Activated T-cell treated with anti-CD3 and anti-CD28 coated beads, Interleukin-2, amount 50 U/mL, for 72 hours (primary cell): ENCODE results near the gene PRR7. TPM values are rescaled to one million over a fixed set of nuclear protein-coding genes. Genes with fewer than 3 reads are reported as not detected.
A peak's percentile ranks its signal among the peaks of the same experiment; 100 is the strongest.
"Not testable (repeated sequence)": the region's sequence is repeated elsewhere in the genome, so short reads cannot be mapped to it uniquely, and the experiment has no call there.

Source experiments
- ATAC-seq, 2 donors: fragments of 150-1000 bp; cut with Tn5 transposase; replicated peaks in 1 of 2; 2 replicates each; pipeline ENCODE4 v1.10.0; 2021; ENCODE audit warnings: moderate library complexity in 2 of 2, mild to moderate bottlenecking in 1 of 2
- DNase-seq, 2 donors: peaks; one replicate each; pipeline ENCODE4 v3.0.0; 2021 to 2022; ENCODE audit warnings: mixed read lengths in 1 of 2
- H3K27ac Mint-ChIP-seq: one replicate; pipeline ENCODE4 v1.8.0; 2022; ENCODE audit warnings: mild to moderate bottlenecking, moderate library complexity, mixed read lengths
- H3K27me3 Mint-ChIP-seq: one replicate; pipeline ENCODE4 v1.8.0; 2022; ENCODE audit warnings: low read depth, mixed read lengths
- H3K36me3 Mint-ChIP-seq, 2 donors: one replicate each; pipeline ENCODE4 v1.8.0; 2022; ENCODE audit warnings: mixed read lengths in 2 of 2, mild to moderate bottlenecking in 1 of 2; ENCODE audit not compliant: insufficient read depth in 2 of 2
- H3K4me1 Mint-ChIP-seq: one replicate; pipeline ENCODE4 v1.8.0; 2022; ENCODE audit warnings: low read depth, mixed read lengths
- H3K4me3 Mint-ChIP-seq, 2 donors: one replicate each; pipeline ENCODE4 v1.8.0; 2022; ENCODE audit warnings: mild to moderate bottlenecking in 2 of 2, mixed read lengths in 2 of 2, moderate library complexity in 2 of 2
- H3K9me3 Mint-ChIP-seq, 2 donors: one replicate each; pipeline ENCODE4 v1.8.0; 2022; ENCODE audit warnings: mixed read lengths in 2 of 2
- total RNA-seq, 2 donors: library from RNA; stranded (reverse); gene quantifications; one replicate each; pipeline ENCODE4 v1.2.3, GENCODE V29; 2022

Gene PRR7
- total RNA-seq, 2 donors from 2014 or later, result 12.1 to 16.0 TPM

DNA sequence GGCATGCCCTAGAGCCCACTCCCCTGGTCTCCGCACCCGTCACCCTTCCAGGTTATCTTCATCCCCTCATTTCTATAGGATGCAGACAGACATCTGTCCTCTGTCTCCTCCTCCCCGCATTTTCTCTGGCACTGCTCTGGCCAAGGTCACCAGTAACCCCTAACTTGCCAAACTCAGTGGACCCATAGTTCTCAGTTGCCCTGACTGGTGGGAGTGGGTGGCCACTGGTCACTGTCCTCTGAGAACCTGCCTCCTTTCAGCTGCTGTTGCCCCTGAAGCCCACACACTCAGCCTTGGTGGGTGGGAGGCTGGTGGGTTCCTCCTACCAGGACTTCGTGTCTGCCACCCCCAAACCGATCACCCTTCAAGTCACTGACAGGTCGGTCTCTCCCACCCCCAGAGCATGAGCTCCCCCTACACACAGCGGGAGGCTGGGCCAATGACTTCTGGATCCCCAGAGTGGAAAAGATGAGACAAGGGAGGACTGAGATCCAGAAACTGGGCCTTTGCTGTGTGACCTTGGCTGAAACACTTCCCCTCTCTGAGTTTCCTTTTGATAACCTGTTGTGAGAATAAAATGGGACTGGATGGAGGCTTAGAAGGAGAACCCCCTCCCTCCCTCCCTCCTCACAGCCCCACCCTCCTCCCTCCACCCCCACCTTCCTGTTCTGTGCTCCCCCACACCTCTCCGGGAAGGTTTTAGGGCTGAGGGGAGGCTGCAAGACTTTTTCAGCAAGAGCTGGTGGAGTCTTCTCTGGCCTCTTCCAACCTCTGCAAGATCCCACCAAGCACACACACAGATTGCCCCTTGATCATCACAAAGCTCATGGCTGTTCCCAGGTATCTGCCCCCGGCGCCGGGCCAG is 29.2 kb downstream of the PRR7 start:
- Mint-ChIP-seq H3K9me3 (no peaks in the 10 kb centered on the region), H3K27me3 (peaks cover 7% of the 10 kb centered on the region), H3K4me3 (peak overlapping the region; percentile 33 to 38), H3K4me1 (peaks cover 74% of the 10 kb centered on the region), H3K27ac (peak overlapping the region; percentile 20), H3K36me3 (peaks cover 4 to 7% of the 10 kb centered on the region in 2 donors)
- ATAC-seq (no peak), DNase-seq (no peak)

DNA sequence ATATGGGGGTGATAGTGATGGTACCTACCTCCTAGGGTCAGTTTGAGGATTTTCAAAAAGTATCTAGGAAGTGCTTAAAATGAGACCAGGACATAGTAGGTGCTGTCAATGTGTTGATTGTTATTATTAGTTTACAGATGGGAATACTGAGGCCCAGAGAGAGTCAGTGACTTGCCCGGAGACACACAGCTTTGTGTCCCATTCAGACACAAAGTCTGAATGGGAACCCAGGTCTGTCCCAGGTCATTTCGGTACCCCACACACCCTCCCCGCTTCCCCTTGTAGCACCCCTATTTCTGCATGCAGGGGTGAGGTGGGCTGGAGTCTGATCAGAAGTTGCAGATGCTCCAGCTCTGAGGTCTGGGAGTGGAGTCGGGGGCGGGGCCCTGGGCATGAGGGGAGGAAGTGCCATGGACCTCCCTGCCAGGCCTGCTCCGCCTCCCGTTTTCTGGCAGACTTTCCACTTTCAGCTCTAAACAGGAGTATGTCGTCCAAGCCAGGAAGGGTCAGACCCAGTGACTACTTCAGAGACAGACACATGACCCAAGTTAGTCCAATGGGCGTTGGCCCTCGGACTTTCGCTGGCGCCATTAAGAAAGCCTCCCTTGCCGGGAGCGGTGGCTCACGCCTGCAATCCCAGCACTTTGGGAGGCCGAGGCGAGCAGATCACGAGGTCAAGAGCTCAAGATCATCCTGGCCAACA is 30.1 kb downstream of the PRR7 start:
- Mint-ChIP-seq H3K27me3 (peaks cover 7% of the 10 kb centered on the region), H3K27ac (peak overlapping the region; percentile 10), H3K4me1 (peaks cover 69% of the 10 kb centered on the region), H3K4me3 (peak overlapping the region; percentile 33 to 38), H3K36me3 (peaks cover 4 to 7% of the 10 kb centered on the region in 2 donors), H3K9me3 (no peaks in the 10 kb centered on the region)
- ATAC-seq, result no peak
- no peak for DNase-seq

- Mint-ChIP-seq H3K36me3 (peaks cover 4 to 7% of the 10 kb centered on the region in 2 donors), H3K4me3 (peak overlapping the region in 1 of 2 donors; percentile 74), H3K27ac (peak overlapping the region; percentile 100), H3K9me3 (no peaks in the 10 kb centered on the region), H3K4me1 (peaks cover 65% of the 10 kb centered on the region), H3K27me3 (peaks cover 7% of the 10 kb centered on the region)
- DNase-seq (no peak), ATAC-seq (no peak)
These were observed 31.3 kb downstream of the PRR7 start for GRCh38 chr5:177477701-177478477.

DNA sequence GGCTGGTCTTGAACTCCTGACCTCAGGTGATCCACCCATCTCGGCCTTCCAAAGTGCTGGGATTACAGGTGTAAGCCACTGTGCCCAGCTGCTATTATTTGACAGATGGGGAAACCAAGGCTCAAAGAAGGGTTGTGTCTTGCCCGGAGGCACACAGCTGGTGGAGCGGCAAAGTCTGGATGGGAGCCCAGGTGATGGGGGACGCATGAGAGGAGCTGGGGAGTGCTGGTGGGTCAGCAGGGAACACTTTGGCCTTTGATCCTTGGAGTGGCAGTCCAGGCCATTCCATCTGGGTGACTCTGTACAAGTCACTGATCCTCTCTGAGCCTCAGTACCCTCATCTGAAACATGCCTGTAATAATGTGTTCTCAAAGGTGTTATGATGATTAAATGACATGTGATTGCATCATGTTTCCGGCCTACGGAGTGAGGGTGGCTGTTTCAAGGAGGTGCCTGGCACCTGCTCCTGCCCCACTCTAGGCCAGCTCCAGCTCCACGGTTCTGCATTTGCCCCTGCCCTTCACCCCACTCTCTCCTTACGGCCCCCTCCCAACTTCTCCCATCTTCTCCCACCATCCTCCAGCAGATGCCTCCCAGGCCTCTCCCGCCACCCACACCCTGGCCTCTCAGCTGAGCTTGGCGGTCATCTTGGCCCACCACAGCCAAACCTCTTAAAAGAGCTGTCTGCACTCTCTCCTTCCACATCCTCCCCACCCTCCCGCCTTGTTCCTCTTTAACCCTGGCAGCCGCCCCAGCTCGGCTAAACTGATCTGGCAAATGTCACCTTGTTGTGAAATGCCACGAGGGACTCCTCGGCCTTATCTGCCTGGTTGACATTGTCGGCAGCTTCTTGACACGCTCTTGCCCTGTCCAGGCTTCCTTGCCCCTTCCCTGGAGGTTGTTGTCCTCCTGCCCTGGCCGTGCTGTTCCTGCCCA is 32.4 kb downstream of the PRR7 start:
- Mint-ChIP-seq H3K4me1 (peaks cover 66% of the 10 kb centered on the region), H3K4me3 (peak overlapping the region; percentile 60 to 74), H3K27ac (peak overlapping the region; percentile 100), H3K36me3 (peaks cover 4 to 8% of the 10 kb centered on the region in 2 donors), H3K27me3 (peaks cover 5% of the 10 kb centered on the region), H3K9me3 (no peaks in the 10 kb centered on the region)
- DNase-seq (peak; percentile 60 to 75), ATAC-seq (peak; percentile 87 to 88)

GRCh38 chr5:177479774-177480173 is 33.2 kb downstream of the PRR7 start:
- DNase-seq (no peak), ATAC-seq (no peak)
- peak overlapping the region; percentile 100 for H3K27ac Mint-ChIP-seq
- peaks cover 58% of the 10 kb centered on the region for H3K4me1 Mint-ChIP-seq
- H3K4me3 Mint-ChIP-seq, result no peak overlapping the region
- no peaks in the 10 kb centered on the region for H3K9me3 Mint-ChIP-seq
- no peaks in the 10 kb centered on the region for H3K27me3 Mint-ChIP-seq
- peaks cover 2 to 5% of the 10 kb centered on the region in 2 donors for H3K36me3 Mint-ChIP-seq

DNA sequence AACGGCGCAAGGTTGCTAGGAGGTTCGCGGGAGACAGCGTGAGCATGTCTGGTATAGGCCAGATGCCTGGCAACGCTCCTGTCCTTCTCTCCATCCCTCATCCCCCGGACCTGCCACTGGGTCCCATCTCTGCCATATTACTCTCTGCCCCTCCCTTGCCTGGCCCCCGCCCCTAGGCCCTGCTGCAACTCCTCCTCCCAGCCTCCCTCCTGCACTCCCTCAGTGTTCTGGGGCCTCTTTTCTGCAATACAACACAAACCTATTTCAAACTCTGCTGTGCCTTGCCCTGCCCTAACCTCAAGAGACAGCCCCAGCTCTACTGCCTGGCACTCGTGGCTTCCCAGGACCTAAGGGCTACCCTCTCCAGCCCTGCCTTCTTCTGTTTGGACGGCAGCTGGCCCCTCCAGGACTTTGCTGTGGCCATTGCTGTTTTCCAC is 35.8 kb downstream of the PRR7 start:
- Mint-ChIP-seq H3K27me3 (no peaks in the 10 kb centered on the region), H3K9me3 (no peaks in the 10 kb centered on the region), H3K4me1 (peaks cover 36% of the 10 kb centered on the region), H3K27ac (peak overlapping the region; percentile 36), H3K4me3 (no peak overlapping the region), H3K36me3 (peaks cover 2 to 5% of the 10 kb centered on the region in 2 donors)
- DNase-seq (no peak), ATAC-seq (no peak)

DNA sequence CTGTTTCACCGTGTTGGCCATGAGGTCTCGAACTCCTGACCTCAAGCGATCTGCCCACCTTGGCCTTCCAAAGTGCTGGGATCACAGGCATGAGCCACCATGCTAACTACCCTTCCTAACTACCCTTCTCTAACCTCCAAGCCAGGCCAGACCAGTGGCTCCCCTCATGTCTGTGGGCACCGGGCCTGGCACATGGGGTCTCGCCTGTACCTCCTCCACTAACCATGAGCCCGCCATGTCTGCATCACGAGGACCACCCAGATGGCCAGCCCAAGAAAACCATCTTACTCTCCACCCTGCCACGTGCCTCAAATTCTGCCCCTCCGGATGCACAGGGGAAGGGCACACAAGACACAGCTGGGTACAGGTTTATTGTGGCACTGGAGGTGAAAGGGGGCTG is 36.4 kb downstream of the PRR7 start:
- no peaks in the 10 kb centered on the region for H3K27me3 Mint-ChIP-seq
- ATAC-seq (no peak), DNase-seq (no peak)
- H3K27ac Mint-ChIP-seq, result peak overlapping the region; percentile 36
- H3K4me1 Mint-ChIP-seq, result peaks cover 31% of the 10 kb centered on the region
- H3K9me3 Mint-ChIP-seq, result no peaks in the 10 kb centered on the region
- peaks cover 2 to 5% of the 10 kb centered on the region in 2 donors for H3K36me3 Mint-ChIP-seq
- H3K4me3 Mint-ChIP-seq, result no peak overlapping the region

- no peak overlapping the region for H3K27ac Mint-ChIP-seq
- H3K27me3 Mint-ChIP-seq, result no peaks in the 10 kb centered on the region
- no peak overlapping the region for H3K4me3 Mint-ChIP-seq
- ATAC-seq (no peak), DNase-seq (no peak)
- H3K4me1 Mint-ChIP-seq, result peaks cover 19% of the 10 kb centered on the region
- H3K9me3 Mint-ChIP-seq, result no peaks in the 10 kb centered on the region
- H3K36me3 Mint-ChIP-seq, result peaks cover 0 to 1% of the 10 kb centered on the region in 2 donors
These were observed 37.6 kb downstream of the PRR7 start for GRCh38 chr5:177483994-177484901.

DNA sequence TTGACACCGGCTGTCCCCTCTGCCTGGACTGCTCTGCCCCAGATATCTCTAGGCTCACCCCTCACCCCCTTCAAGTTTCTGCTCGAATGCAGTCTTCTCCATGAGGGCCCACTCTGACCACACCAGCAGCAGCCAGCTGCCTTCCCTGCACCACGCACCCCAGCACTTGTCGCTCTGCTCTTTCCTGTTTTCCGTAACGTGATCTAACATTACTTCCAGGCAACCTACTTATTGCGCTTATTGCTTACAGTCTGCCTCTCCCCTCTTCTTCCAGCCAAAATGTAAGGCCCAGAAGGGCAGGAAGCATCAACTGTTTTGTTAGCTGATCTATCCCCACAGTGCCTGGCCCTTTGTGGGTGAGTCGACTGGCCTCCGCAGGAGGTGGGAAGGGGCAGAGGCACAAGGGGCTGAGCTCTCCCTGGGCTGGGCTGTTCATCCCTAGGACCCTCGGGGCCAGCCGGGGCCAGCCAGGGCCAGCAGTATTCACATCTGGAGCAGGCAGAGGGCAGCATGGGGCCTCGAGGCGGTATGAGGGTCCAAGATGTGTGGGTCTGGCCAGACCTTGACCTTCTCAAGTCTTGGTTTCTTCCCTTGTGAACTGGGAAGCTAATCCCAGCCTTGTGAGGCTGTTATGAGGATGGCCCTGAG is 38.4 kb downstream of the PRR7 start:
- no peaks in the 10 kb centered on the region for H3K27me3 Mint-ChIP-seq
- no peaks in the 10 kb centered on the region for H3K9me3 Mint-ChIP-seq
- H3K36me3 Mint-ChIP-seq, result peaks cover 0 to 3% of the 10 kb centered on the region in 2 donors
- H3K4me1 Mint-ChIP-seq, result peaks cover 11% of the 10 kb centered on the region
- ATAC-seq, result no peak
- no peak overlapping the region for H3K27ac Mint-ChIP-seq
- no peak overlapping the region for H3K4me3 Mint-ChIP-seq
- DNase-seq, result no peak

DNA sequence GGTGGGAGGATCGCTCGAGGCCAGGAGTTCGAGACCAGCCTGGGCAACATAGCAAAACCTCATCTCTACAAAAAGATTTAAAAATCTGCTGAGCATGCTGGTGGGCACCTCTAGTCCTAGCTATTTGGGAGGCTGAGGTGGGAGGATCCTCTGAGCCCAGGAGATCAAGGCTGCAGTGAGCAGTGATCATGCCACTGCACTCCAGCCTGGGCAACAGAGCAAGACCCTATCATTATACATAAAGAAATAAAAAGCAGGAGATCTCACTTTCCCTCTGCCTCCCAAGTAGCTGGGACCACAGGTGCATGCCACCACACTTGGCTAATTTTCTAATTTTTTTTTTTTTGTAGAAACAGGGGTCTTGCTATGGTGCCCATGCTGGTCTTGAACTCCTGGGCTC is 39.1 kb downstream of the PRR7 start:
- not testable (repeated sequence) for ATAC-seq, H3K4me3 Mint-ChIP-seq, H3K9me3 Mint-ChIP-seq, DNase-seq, H3K4me1 Mint-ChIP-seq, H3K36me3 Mint-ChIP-seq, H3K27ac Mint-ChIP-seq, H3K27me3 Mint-ChIP-seq

- ATAC-seq (no peak), DNase-seq (no peak)
- no peaks in the 10 kb centered on the region for H3K27me3 Mint-ChIP-seq
- no peaks in the 10 kb centered on the region for H3K9me3 Mint-ChIP-seq
- H3K4me1 Mint-ChIP-seq, result peaks cover 5% of the 10 kb centered on the region
- H3K4me3 Mint-ChIP-seq, result no peak overlapping the region
- H3K27ac Mint-ChIP-seq, result no peak overlapping the region
- H3K36me3 Mint-ChIP-seq, result peaks cover 1 to 5% of the 10 kb centered on the region in 2 donors
These were observed 39.6 kb downstream of the PRR7 start for GRCh38 chr5:177486256-177486655.
